PC-9 (cell line): ENCODE data around the gene KAT8. TPM values are rescaled to one million over a fixed set of nuclear protein-coding genes. Genes with fewer than 3 reads are reported as not detected.

Experiments used
- BruUV-seq: library from RNA; stranded (reverse); fragments of 400-500 nt; replicated peaks from 2 replicates; lab custom pipeline; 2021; lab: Mats Ljungman, UMichigan
- CTCF ChIA-PET: fragments of 300-600 bp; sonication (Branson Sonifier 250); formaldehyde crosslinking; loops from one replicate; lab custom pipeline; 2022; ENCODE audit warnings: antibody characterized with exemption; lab: Charles Lee
- POLR2A ChIA-PET: fragments of 300-600 bp; sonication (Branson Sonifier 250); formaldehyde crosslinking; loops from one replicate; lab custom pipeline; 2022; ENCODE audit warnings: antibody characterized with exemption; ENCODE audit not compliant: unreplicated experiment; lab: Charles Lee
- DNase-seq, 2 experiments: peaks; one replicate each; pipeline versions ENCODE4 v3.0.0 to v3.0.0-alpha.2; 2015 to 2022; ENCODE audit warnings: mixed read lengths in 1 of 2
- H2AFZ ChIP-seq: fragments of 200-600 bp; sonication (generic); 2 replicates; pipeline ENCODE4 v1.8.1; 2017; ENCODE audit warnings: antibody characterized with exemption
- H3F3A ChIP-seq: fragments of 200-600 bp; sonication (generic); 2 replicates; pipeline ENCODE4 v1.8.1; 2017; ENCODE audit warnings: antibody characterized with exemption, mild to moderate bottlenecking, low read depth; ENCODE audit not compliant: insufficient read depth
- H3K27ac ChIP-seq: fragments of 200-600 bp; sonication (generic); 2 replicates; pipeline ENCODE4 v1.6.1; 2016; ENCODE audit warnings: mixed run types
- H3K27me3 ChIP-seq: fragments of 200-600 bp; sonication (generic); 2 replicates; pipeline ENCODE4 v1.6.1; 2016; ENCODE audit warnings: low read depth, mixed run types; ENCODE audit not compliant: insufficient read depth
- H3K36me3 ChIP-seq: fragments of 200-600 bp; sonication (generic); 2 replicates; pipeline ENCODE4 v1.6.1; 2016; ENCODE audit warnings: low read depth, mixed run types
- H3K4me1 ChIP-seq: fragments of 200-600 bp; sonication (generic); replicated peaks from 2 replicates; pipeline ENCODE4 v1.6.1; 2016; ENCODE audit warnings: mixed run types; ENCODE audit not compliant: insufficient read depth
- H3K4me2 ChIP-seq: fragments of 200-600 bp; sonication (generic); 2 replicates; pipeline ENCODE4 v1.6.1; 2017; ENCODE audit warnings: mixed run types
- H3K4me3 ChIP-seq: fragments of 200-600 bp; sonication (generic); 2 replicates; pipeline ENCODE4 v1.6.1; 2016; ENCODE audit warnings: mixed run types
- H3K79me2 ChIP-seq: fragments of 200-600 bp; sonication (generic); 2 replicates; pipeline ENCODE4 v1.6.1; 2017; ENCODE audit warnings: low read depth, mixed run types
- H3K9me2 ChIP-seq: fragments of 200-600 bp; sonication (generic); 2 replicates; pipeline ENCODE4 v1.8.1; 2017; ENCODE audit warnings: mild to moderate bottlenecking; ENCODE audit not compliant: insufficient read depth
- H3K9me3 ChIP-seq: fragments of 200-600 bp; sonication (generic); 2 replicates; pipeline ENCODE4 v1.8.1; 2016; ENCODE audit warnings: low read depth; ENCODE audit not compliant: insufficient read depth
- H4K20me1 ChIP-seq: fragments of 200-600 bp; sonication (generic); 2 replicates; pipeline ENCODE4 v1.8.1; 2017; ENCODE audit not compliant: insufficient read depth
- EZH2 ChIP-seq: fragments of 200-600 bp; sonication (generic); IDR thresholded peaks from 2 replicates; pipeline ENCODE4 v1.8.0; 2017; ENCODE audit warnings: antibody characterized with exemption, low read depth
- intact Hi-C: fragments of 100-400 bp; cut with micrococcal nuclease; formaldehyde crosslinking; loops from one replicate; pipeline ENCODE4 v1.10.0; 2022; ENCODE audit not compliant: unreplicated experiment
- total RNA-seq: library from RNA; stranded (reverse); gene quantifications from 2 replicates; pipeline ENCODE4 v1.2.3, GENCODE V29; 2021
- TF ChIP-seq, protein P1 (sequence below): fragments of 200-600 bp; sonication (generic); conservative IDR thresholded peaks from 2 replicates; pipeline ENCODE4 v1.6.1; 2017; ENCODE audit warnings: mixed run types, antibody characterized with exemption, mild to moderate bottlenecking, moderate library complexity

KAT8 gene
- total RNA-seq, 1 experiment from 2014 or later: 81.4 TPM

DNA sequence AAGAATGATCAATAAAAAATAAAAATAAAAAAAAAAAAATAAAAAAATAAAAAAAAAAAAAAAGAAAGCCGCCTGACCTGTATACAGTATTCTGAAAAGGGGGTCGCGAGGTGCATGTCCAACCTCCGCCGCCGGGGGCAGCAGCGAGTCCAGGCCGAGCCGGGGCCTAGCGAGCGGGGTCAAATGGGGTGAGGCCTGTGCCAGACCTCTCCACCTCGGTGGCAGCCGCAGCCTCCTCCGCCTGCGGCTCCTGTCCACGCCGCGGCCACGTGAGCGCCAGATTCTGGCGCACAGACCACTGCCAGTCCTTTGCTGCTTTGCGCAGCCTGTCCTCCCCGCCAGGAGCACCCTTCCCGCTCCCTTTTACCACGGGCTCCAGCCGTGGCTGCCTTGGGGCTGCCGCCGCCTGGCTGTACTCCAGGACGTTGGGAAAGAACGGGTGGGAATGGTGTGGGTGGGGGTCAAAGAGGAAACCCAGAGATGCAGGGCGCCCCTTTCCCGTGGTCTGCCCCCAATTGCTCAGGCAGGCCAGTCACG lies 11.7 kb upstream of the KAT8 start:
- H3K9me2 ChIP-seq: no peaks in the 10 kb centered on the region
- H3K27ac ChIP-seq: no peak overlapping the region
- peak; percentile 47 to 93 for DNase-seq
- H3K9me3 ChIP-seq: no peaks in the 10 kb centered on the region
- intact Hi-C loops: loop anchor here (5.0 kb wide), 1 partner anchor 37 kb away; no protein-coding TSS in a partner anchor
- peaks cover 15% of the 10 kb centered on the region for H3K79me2 ChIP-seq
- peak overlapping the region; percentile 38; the same call in 1 of the 2 replicates for H3K4me3 ChIP-seq
- H2AFZ ChIP-seq: peak overlapping the region; percentile 75
- H4K20me1 ChIP-seq: no peaks in the 10 kb centered on the region
- no TSS peak for BruUV-seq
- H3K4me1 ChIP-seq: peaks cover 15% of the 10 kb centered on the region
- peak overlapping the region; percentile 69 for H3K4me2 ChIP-seq
- no peaks in the 10 kb centered on the region for H3K36me3 ChIP-seq
- CTCF ChIA-PET: no interaction called here
- TF ChIP-seq EZH2: no peak
- TF ChIP-seq, protein P1, sequence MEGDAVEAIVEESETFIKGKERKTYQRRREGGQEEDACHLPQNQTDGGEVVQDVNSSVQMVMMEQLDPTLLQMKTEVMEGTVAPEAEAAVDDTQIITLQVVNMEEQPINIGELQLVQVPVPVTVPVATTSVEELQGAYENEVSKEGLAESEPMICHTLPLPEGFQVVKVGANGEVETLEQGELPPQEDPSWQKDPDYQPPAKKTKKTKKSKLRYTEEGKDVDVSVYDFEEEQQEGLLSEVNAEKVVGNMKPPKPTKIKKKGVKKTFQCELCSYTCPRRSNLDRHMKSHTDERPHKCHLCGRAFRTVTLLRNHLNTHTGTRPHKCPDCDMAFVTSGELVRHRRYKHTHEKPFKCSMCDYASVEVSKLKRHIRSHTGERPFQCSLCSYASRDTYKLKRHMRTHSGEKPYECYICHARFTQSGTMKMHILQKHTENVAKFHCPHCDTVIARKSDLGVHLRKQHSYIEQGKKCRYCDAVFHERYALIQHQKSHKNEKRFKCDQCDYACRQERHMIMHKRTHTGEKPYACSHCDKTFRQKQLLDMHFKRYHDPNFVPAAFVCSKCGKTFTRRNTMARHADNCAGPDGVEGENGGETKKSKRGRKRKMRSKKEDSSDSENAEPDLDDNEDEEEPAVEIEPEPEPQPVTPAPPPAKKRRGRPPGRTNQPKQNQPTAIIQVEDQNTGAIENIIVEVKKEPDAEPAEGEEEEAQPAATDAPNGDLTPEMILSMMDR: peak; percentile 87
- POLR2A ChIA-PET: no interaction called here
- peaks cover 31% of the 10 kb centered on the region; the same call in 1 of the 2 replicates for H3F3A ChIP-seq
- no peaks in the 10 kb centered on the region for H3K27me3 ChIP-seq

DNA sequence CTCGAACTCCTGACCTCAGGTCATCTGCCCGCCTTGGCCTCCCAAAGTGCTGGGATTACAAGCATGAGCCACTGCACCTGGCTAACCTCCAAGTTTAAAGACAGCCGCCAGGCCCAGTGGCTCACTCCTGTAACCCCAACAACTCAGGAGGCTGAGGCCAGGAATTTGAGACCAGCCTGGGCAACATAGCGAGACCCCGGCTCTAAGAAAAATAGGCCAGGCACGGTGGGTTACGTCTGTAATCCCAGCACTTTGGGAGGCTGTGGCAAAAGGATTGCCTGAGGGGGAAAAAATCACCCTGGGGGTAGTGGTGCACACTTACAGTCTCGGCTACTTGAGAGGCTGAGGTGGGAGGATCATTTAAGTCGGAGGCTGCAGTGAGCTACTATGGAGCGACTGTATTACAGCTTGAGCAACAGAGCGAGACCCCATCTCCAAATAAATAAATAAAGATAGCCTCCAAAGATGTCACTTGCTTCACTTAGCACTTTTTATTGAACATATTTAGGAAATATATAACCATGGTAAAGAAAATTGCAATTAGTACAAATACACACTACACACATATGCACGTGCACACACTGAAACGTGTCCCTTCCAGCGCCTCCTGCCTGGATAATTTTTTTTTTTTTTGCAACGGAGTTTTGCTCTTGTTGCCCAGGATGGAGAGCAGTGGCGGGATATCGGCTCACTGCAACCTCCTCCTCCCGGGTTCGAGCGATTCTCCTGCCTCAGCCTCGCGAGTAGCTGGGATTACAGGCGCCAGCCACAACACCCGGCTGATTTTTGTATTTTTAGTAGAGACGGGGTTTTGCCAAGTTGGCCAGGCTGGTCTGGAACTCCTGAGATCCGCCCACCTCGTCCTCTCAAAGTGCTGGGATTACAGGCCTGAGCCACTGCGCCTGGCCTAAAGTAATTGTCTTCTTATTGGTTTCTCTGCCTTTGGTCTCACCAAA lies 10.7 kb upstream of the KAT8 start:
- Histone ChIP-seq H3K4me3 (no peak overlapping the region), H3K4me2 (no peak overlapping the region), H3K36me3 (no peaks in the 10 kb centered on the region; the same call in 1 of the 2 replicates), H3K9me3 (no peaks in the 10 kb centered on the region), H3K27ac (no peak overlapping the region), H4K20me1 (no peaks in the 10 kb centered on the region), H3F3A (peaks cover 31% of the 10 kb centered on the region; the same call in 1 of the 2 replicates), H3K4me1 (peaks cover 15% of the 10 kb centered on the region), H3K27me3 (no peaks in the 10 kb centered on the region), H3K9me2 (no peaks in the 10 kb centered on the region), H2AFZ (no peak overlapping the region), H3K79me2 (peaks cover 15% of the 10 kb centered on the region)
- BruUV-seq: no TSS peak
- TF ChIP-seq, protein P1: no peak
- TF ChIP-seq EZH2: no peak
- intact Hi-C loops: loop anchor here (5.0 kb wide), 1 partner anchor 36 kb away; no protein-coding TSS in a partner anchor
- CTCF ChIA-PET: interaction anchor here (0.6 to 0.7 kb wide), 2 partner anchors 112 to 141 kb away, joined by 3 to 4 read pairs; no protein-coding TSS in a partner anchor
- peak in 1 of 2 experiments; percentile 32 for DNase-seq
- POLR2A ChIA-PET: no interaction called here

DNA sequence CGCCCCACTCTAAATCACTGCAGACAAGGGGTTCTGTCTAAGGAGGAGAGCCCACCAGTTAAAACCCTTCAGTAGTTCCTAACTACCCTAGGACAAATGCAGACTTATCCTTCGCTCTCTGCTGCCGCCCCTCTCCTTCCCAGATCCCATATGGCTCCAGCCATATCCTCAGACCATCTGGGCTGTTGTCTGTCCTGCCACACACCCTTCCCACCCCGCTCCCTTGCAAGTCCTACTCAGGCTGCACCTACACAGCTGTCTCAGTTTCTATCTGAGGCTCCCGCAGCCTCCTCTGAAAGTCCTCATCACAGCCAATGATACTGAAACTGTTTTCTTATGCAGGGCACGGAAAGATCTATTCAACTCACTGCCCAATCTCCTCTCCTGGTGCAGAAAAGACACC lies 10.0 kb upstream of the KAT8 start:
- POLR2A ChIA-PET: no interaction called here
- Histone ChIP-seq H3K4me3 (no peak overlapping the region), H3K4me2 (peak overlapping the region; percentile 99; the same call in 1 of the 2 replicates), H3K27ac (no peak overlapping the region), H3K9me3 (no peaks in the 10 kb centered on the region), H3K4me1 (peaks cover 15% of the 10 kb centered on the region), H2AFZ (no peak overlapping the region), H4K20me1 (no peaks in the 10 kb centered on the region), H3K79me2 (peaks cover 15% of the 10 kb centered on the region), H3F3A (peaks cover 31% of the 10 kb centered on the region; the same call in 1 of the 2 replicates), H3K9me2 (no peaks in the 10 kb centered on the region), H3K36me3 (no peaks in the 10 kb centered on the region; the same call in 1 of the 2 replicates), H3K27me3 (no peaks in the 10 kb centered on the region)
- BruUV-seq: no TSS peak
- no peak for DNase-seq
- TF ChIP-seq, protein P1: no peak
- no peak for TF ChIP-seq EZH2
- intact Hi-C loops: loop anchor here (5.0 kb wide), 1 partner anchor 35 kb away; no protein-coding TSS in a partner anchor
- CTCF ChIA-PET: interaction anchor here (0.7 kb wide), 1 partner anchor 140 kb away, joined by 3 read pairs; no protein-coding TSS in a partner anchor
